Right forelimb (tissue), 1 donor: ENCODE results near the gene SEMA3E.
"Not testable (repeated sequence)": the region's sequence is repeated elsewhere in the genome, so short reads cannot be mapped to it uniquely, and the experiment has no call there.

ENCODE experiments used
- DNase-seq: peaks from one replicate; pipeline ENCODE4 v3.0.0-alpha.2; 2018

SEMA3E gene

GRCh38 chr7:83484826-83485225 is 164.1 kb downstream of the SEMA3E start:
- no peak for DNase-seq

DNA sequence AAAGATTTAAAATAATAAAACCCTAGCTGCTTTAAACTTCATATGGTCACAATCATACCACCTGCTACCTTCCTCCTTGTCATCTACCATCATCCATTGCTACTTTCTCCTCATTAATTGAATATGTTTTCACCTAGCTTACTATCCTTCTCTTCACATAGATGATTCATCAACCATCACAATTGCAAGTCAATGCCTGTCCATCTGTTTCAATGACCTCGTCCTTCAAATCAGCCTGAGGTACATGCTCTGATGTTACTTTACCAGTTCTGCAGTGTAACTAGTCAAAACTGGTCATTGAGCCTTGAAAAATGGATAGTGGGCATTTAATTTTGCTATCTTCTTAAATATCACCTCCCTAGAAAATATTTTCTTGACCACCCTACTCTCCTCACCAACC is 164.7 kb downstream of the SEMA3E start:
- no peak for DNase-seq

- DNase-seq, result no peak
These were observed 170.3 kb downstream of the SEMA3E start for GRCh38 chr7:83478616-83479015.

- DNase-seq, result no peak
These were observed 172.4 kb downstream of the SEMA3E start for GRCh38 chr7:83476511-83477050.

DNA sequence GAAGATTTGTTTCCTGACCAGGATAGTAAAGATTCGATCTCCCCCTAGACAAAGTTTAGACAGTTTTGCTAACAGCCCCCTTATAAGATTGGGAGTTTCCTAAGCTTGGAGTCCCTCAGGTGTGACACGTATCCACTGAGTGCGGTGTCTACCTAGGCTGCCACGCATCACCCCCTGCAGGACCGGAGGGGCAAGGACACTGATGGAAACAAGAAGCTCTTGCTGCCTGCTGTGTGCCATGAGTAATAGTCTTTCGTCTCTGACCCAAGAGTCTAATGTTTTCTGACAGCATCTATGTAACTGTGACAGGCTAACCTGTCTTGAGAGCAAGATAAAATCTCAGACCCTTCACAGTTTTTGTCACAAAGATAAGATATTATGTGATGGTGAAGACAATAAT is 173.5 kb downstream of the SEMA3E start:
- no peak for DNase-seq

DNA sequence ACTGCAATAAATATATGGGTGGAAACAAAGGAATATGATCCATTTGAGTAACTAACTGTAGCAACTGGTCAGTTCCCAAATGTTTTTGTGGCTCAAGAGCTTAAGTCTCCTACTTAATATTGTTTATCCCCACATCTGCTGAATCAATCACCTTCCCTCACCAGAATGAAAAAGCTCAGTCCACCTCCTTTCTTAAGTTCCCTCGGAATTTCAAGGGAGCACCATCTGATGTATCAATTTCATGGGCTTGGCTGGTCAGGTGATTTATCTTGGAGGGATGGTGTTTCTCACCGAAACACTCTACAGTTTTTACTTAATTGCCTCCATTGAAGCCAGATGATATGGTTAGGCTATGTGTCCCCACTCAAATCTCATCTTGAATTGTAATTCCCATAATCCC is 176.6 kb downstream of the SEMA3E start:
- DNase-seq, result no peak

GRCh38 chr7:83469491-83469890 is 179.4 kb downstream of the SEMA3E start:
- DNase-seq, result no peak

- no peak for DNase-seq
These were observed 179.9 kb downstream of the SEMA3E start for GRCh38 chr7:83469076-83469475.

GRCh38 chr7:83468251-83468739 is 180.6 kb downstream of the SEMA3E start:
- DNase-seq, result peak; percentile 52

DNA sequence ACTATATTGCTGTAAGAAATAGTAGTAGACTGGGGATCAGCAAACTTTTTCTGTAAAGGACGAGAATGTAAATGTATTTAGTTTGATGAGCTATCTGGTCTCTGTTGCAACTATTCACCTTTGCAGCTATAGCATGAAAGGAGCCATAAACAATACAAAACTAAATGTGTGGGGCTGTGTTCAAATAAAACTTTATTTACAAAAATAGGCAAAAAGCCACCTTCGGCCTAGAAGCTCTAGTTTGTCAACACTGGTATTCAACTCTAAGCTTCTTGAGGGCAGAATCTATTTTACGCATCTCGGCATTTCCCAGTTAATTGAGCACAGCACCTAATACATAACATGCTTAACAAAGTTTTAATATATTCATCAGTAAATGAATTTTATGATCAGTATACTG is 181.4 kb downstream of the SEMA3E start:
- no peak for DNase-seq

DNA sequence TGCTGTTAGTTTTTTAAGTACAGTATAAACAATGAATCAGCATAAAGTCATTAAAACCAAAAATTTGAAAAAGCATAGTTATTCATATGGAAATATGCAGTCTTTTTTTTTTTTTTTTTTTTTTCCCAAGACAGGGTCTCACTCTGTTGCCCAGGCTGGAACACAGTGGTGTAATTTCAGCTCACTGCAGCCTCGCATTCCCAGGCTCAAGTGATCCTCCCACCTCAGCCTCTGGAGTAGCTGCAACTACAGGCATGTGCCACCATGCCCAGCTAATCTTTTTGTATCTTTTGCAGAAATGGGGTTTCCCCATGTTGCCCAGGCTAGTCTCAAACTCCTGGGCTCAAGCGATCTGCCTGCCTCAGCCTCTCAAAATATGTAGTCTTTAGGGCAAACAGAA is 182.0 kb downstream of the SEMA3E start:
- no peak for DNase-seq

- DNase-seq, result no peak
These were observed 182.6 kb downstream of the SEMA3E start for GRCh38 chr7:83466187-83466923.

GRCh38 chr7:83465643-83466042 is 183.3 kb downstream of the SEMA3E start:
- DNase-seq, result no peak

DNA sequence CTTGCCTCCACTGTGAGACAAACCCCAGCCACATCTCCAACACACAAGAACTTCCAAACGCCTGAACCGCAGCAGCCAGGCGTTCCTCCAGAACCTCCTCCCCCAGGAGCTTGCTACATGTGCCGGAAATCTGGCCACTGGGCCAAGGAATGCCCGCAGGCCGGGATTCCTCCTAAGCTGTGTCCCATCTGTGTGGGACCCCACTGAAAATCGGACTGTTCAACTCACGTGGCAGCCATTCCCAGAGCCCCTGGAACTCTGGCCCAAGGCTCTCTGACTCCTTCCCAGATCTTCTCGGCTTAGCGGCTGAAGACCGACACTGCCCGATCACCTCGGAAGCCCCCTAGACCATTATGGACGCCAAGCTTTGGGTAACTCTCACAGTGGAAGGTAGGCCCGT is 187.1 kb downstream of the SEMA3E start:
- DNase-seq, result not testable (repeated sequence)

GRCh38 chr7:83459930-83460653 is 188.8 kb downstream of the SEMA3E start:
- DNase-seq, result not testable (repeated sequence)

GRCh38 chr7:83459101-83459929 is 189.6 kb downstream of the SEMA3E start:
- DNase-seq, result not testable (repeated sequence)

DNA sequence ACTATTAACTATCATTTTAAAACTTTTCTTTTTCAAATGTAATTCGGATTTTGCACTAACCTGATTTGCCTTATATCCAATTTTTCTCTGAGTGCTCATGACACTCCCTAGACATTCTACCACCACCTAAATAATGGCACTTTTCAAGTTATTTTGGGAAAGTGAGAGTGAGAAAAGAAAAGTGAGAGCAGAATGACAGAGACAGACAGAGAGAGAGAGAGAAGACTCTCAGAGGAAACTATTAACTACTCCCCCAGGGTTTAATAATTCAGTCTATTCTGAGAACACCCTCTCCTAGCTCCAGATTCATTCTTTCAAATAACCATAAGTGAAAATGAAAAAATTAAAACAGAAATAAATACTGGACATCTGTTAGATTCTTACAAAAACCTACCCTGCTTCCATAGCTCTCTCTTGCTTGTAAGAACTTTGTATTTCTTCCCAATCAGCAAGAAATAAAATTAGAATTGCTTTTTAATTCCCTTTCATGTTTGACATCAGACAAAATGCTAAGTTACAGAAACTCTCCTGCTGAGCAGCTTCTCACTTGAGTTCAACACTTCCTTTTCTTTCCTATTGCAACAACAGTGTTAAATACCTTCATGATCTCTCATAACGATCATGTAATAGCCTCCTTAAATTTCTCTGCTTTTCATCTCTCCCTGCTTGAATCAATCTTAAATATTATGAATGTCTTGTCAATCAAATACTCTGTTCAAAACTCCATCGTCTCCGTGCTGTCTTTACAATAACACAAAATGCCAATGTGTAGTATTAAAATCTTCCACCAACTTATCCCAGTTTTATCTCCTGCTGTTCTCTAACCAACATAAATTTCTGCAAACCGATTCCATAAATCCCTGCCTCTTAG is 191.7 kb downstream of the SEMA3E start:
- no peak for DNase-seq

- no peak for DNase-seq
These were observed 192.5 kb downstream of the SEMA3E start for GRCh38 chr7:83456413-83456812.

- no peak for DNase-seq
These were observed 193.3 kb downstream of the SEMA3E start for GRCh38 chr7:83455612-83456011.

DNA sequence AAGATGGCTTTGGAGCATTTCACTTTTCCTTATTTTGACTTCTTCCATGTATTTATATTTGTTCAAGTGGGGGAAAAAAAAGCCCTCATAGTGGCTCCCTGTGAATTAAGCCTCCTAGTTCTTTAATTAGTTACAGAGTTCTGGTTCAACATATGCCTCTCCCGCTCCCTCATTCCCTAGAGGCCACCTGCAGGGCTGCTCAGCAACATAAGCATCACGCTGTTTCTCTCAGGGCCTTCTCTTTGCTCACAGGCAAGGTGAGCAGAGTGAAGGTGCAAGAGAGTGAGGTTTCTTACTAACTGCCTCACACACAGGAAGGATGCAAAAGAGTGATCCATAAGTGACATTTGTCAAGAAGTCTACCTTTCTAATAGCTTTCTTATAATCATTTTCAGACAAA is 196.7 kb downstream of the SEMA3E start:
- no peak for DNase-seq

DNA sequence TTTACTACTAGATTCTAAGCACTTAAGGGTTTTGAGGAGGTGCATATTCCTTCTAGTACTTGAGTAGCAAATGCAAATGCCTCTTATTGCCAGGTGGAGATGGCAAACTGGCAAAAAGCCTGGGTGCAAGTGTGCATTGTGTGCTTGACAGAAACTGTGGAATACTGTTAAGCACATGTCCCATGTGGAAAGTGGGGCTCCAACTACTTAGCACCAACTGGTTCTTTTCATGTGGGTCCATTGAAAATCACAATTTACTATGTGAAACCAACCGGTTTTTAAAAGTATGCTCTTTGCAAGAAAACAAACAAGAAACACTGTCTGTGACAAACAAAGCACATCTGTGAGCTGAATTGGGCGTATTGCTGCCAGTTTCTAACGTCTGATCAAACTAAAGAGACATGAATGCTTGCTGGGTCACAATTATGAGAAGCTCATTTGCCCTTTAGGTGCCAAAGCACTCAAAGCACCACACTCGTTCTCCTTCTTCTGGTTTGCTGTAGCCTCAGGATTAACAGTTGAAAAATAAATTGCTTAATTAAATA is 197.4 kb downstream of the SEMA3E start:
- no peak for DNase-seq

DNA sequence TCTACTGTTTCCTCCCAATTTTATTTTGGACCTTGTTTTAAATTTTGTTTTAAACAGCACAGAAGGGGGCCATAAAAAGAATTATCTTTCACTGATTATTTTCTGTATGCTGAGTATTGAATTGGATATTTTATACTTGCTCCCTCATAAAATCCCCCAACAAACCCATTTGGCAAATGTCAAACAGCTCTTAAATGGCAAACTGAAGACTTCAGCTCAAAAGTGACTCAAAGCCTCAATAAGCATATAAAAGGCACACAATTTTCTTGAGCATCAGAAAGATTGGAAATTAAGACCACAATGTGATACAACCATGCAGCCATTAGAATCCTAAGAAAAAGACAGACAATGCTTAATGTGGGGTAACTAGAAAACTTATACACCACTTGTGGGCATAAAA is 199.2 kb downstream of the SEMA3E start:
- DNase-seq, result no peak
